NCI-H2081 treated with DMSO at 0.1 percent for 48 hours (cell line): ENCODE measurements around the gene THUMPD3.

Experiments used
- DNase-seq: peaks from one replicate; lab custom pipeline; 2025; lab: John Stamatoyannopoulos, UW

Gene THUMPD3

DNA sequence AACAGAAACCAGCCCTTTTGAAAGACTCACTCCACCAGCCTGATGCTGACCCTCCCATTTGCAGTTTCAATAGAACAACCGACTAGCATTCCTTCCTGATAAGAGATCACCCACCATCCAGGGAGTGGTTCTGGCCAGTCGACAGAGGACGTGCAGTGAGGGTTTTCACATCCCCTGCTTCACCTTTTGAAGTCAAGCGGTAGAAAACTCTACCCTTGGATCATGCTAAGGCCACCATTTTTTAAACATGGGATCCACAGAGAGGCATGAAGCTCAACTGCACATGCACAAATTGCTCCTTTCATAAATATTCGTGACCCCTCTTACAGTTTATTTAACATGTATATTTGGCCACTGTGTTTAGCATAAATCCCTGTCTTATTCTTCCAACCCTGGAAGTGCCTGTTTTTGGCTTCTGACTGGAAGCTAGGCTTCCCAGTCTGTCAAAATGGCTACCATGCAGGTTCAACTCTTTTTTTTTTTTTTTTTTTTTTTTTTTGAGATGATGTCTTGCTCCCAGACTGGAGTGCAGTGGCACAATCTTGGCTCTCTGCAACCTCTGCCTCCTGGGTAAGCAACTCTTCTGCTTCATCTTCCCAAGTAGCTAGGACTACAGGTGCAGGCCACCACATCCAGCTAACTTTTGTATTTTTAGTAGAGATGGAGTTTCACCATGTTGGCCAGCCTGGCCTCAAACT lies 1.0 kb upstream of the THUMPD3 start:
- no peak for DNase-seq

DNA sequence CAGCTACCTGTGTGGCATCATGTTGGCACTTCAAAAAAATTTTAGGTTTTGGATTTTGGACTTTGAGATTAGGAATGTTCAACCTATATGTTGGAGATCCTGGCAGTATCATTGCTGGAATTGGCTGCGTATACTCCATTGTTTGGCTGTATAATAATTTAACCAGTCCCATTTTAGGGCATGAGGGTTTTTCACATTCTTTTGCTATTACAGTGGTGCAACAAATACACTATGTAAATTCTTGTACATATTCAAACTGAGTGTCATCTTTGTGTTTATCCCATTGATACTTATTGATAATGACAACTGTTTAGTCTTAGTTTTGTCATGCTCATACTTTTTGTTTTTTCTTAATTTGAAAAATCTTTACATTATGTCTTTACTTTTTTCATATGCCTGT lies 6.7 kb downstream of the THUMPD3 start:
- DNase-seq: no peak

DNA sequence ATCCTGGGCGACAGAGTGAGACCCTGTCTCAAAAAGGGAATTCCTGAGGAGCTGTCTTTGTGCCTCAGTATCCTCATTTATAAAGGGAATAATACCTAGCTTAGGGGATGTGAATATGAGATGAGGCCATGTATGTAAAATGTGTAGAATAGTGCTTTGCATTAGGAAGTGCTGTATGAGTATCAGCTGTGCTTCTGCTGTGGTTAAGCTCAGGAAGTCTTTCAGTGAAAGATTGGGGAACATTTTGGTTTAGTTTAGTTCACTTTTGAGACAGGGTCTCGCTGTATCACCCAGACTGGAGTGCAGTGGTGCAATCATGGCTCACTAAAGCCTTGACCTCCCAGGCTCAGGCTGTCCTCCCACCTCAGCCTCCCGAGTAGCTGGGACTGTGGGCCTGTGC lies 10.6 kb downstream of the THUMPD3 start:
- DNase-seq: no peak

GRCh38 chr3:9377981-9378380 lies 15.1 kb downstream of the THUMPD3 start:
- DNase-seq: no peak

DNA sequence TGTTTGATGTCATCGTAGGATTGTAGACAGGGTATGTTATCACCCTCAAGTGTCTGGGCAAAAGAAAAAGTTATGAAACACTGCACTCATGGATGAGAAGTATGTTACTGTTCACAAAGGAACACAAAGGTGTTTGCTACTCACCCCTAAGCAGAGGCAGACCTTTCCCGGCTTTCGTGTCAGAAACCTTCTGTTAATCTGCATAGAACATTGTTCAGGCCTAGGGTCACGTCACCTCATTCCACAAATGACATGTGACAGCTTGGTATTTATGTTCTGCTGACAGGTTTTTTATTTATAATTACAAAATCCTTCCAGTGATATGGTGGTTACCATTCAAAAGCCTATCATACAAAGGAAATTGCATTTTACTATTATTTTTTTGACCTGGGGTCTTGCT lies 16.5 kb downstream of the THUMPD3 start:
- DNase-seq: no peak

DNA sequence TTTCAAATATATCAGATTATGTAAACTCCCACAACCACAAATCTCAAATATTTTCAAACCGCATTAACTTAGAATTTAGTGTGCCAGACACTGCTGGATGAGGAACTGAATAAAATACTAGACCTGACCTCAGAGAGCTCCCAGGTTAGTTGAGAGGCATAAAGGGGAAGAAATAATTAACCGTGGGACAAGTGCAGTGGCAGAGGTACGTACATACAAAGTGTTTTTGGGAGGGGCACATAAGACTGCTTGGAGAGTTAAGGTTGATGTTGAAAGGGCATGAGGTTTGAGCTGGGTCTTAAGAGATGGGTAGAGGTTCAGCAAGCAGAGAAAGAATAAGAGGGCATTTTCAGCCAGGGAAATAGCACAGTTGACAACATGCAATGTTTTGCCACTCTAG lies 17.2 kb downstream of the THUMPD3 start:
- DNase-seq: no peak

DNA sequence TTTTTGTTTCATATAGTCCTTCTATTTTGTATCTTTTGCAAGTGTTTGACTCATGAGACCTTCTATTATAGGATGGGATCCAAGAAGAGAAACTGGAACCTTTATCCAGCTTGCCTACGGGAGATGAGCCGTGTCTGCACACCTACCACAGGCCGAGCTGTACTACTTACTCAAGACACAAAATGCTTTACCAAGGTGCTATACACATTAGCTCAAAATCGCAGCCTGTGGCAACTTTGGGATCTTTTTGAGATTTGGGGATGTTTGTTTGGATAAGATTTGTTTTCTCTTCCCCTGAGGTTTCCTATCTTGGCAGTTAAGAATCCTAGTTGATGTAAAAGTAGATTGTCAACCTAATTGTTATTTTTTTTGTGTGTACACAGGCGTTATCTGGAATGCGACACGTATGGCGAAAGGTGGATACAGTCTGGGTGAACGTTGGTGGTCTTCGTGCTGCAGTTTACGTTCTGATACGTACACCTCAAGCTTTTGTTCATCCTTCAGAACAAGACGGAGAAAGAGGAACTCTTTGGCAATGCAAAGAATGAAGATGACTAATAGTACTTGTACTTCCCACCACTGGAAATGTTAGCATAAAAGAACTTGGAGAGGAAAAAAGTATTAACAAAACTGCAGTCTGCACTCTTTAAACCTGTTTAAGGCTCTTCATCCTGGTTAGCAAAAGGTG lies 21.4 kb downstream of the THUMPD3 start:
- DNase-seq: no peak

DNA sequence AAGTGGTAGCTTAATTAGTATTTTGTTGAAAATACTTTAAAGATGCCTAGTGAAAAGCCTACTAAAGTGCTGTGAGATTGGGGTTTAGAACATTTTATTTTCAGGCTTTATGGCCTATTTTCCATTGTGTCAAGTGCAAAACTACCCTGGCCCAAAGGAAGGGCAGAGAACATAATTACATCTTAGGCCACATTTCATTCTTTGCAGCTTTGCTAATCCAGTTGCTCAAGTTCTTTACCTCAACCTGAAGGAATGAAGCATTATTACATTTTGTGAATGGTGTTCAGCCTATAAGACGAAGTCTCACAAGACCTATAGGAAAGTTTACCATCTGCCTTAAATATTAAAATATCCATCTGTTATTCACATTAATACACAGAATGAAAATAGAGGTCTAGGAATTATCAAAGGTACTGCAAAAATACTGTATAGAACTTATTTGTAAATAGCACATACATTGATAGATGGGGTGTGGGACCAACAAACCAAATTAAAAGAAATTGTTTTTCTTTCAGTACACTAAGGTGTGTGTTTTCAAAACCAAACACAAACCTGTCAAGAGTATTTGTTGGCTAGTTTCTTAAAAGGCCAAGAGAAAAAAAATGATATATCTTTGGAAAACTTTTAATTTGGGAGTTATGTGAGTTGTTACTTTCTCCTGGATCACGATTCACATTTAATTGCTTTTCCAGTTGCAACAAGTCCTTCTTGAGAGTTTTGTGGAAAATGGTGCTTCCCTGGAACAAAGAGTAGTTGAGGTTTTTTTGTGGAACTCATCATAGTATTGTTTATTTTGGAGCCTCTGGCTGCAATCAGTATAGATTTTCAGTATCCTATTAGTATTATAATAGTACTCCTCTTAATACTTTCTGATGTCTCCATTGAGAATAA lies 22.6 kb downstream of the THUMPD3 start:
- no peak for DNase-seq

- no peak for DNase-seq
Observed at GRCh38 chr3:9386078-9386459, 23.2 kb downstream of the THUMPD3 start.

GRCh38 chr3:9386501-9387321 lies 23.9 kb downstream of the THUMPD3 start:
- DNase-seq: no peak

DNA sequence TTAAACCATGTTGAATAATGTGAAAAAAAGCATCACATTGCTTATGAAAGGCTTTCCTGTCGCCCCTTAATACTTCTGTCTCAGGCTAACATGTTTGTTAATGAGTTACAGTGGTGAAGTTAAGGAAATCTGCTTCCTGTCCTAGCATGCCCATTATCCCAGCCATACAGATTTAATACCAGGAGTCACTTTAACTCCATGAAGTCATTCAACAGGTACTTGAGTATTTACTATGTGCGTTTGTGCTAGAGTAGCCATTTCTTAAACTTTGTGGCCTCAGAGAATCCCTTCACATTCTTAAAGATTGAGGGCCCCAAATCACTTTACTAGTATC lies 24.4 kb downstream of the THUMPD3 start:
- DNase-seq: no peak

DNA sequence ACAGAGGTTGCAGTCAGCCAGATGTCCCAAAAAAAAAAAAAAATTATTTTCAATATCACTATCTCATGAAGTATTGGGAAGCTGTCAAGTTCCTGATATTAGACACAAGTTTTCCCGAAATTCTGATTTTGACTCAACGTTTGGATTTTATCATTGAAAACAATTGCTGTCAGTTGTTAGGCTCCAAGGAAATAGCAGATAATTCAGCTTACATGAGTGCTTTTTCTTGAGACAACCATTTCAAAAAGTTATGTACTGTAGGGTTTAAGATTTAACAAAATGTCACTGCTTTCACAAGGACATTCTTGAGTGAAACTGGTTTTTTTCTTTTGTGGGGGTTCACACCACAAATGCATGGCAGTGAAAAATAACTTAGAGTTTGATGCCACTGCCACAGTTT lies 25.3 kb downstream of the THUMPD3 start:
- DNase-seq: no peak

DNA sequence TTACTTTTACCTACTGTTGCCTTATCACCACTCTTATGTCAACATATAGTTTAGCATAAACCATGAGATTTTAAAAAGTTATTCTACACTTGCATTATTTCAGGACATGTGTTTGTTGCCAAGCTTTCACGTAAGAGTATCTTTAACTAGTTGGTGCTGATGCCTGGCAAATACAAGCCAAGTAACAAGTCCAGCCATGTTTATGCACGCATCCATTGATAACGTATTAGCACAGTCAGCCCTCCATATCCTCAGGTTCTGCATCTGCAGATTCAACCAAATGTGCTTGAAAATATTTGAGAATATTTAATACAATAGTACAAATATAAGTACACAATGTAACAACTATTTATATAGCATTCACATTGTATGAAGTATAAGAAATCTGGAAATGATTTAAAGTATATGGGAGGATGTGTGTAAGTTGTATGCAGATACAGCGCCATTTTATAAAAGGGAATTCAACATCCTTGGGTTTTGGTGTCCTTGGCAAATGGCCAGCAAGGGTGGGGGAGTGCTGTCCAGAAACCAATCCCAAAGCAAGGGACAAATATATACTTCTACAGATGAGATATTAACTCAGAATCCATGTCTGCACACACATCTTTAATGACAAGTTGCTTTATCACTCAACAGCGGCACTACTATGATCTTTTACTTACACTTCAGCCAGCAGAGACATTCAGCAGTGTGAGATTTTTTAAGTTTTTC lies 25.9 kb downstream of the THUMPD3 start:
- no peak for DNase-seq

GRCh38 chr3:9390265-9390888 lies 27.5 kb downstream of the THUMPD3 start:
- DNase-seq: no peak

- DNase-seq: no peak
Observed at GRCh38 chr3:9392041-9392440, 29.2 kb downstream of the THUMPD3 start.

GRCh38 chr3:9395570-9396300 lies 32.9 kb downstream of the THUMPD3 start:
- DNase-seq: no peak

GRCh38 chr3:9396301-9396631 lies 33.4 kb downstream of the THUMPD3 start:
- no peak for DNase-seq

GRCh38 chr3:9396632-9397331 lies 33.9 kb downstream of the THUMPD3 start:
- peak; percentile 56 for DNase-seq

- no peak for DNase-seq
Observed at GRCh38 chr3:9397332-9397905, 34.6 kb downstream of the THUMPD3 start, which contains the start of gene SETD5. TSS of gene SETD5 (plus strand) at chr3:9397615. CDS start at chr3:9428939, 31,324 bp downstream.
